Fibroblast of pulmonary artery (primary cell): Measurements from ENCODE around the gene NTRK3.

ENCODE experiments used
- DNase-seq: peaks from one replicate; pipeline ENCODE4 v3.0.0-alpha.2; 2010; ENCODE audit warnings: low read depth
- H3K4me3 ChIP-seq: replicated peaks from 2 replicates; pipeline ENCODE4 v1.5.1; 2011; ENCODE audit warnings: low read depth, mild to moderate bottlenecking, control low read depth, low read length, moderate library complexity
- TF ChIP-seq, protein P1 (sequence below): IDR thresholded peaks from 2 replicates; pipeline ENCODE4 v1.5.1; 2011; ENCODE audit warnings: mild to moderate bottlenecking, control low read depth, low read length, inconsistent platforms; ENCODE audit errors: missing control alignments

The NTRK3 gene

DNA sequence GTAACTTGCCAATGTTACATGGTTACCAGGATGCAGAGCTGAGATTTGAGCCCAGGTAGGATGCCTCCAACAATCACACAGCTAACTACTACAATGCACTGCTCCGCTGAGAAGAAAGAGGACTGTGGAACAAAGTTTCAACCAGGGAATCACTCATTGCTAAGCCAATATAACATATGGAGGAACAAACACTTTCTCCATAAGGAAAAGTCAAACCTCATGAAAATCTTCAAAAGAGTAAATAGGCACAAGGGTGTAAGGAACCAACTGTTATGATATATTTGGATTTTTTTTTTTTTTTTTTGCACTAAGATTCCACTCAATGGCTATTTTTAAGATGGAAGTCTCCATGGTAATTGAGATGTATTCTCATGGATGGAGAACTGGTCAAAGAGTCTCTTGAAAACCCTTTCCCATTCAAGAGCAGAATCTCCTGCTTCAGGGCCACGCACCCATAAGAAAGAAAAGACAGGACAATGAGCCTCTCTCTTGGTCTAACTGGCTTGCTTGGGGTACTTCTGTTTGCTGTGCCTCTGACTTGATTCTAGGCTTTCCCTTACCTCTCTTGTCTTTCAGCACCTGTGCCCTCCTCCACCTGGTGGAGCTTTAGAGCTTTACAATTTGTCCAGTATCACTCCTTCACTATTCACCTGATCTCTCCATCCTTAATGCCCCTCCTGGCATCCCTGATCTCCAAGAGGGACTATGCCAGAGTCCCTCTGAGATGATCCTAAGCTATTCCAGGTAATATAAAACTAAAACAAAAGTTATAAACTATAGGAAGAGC is 252.8 kb downstream of the NTRK3 start:
- DNase-seq = no peak
- no peak overlapping the region for H3K4me3 ChIP-seq
- TF ChIP-seq, protein P1, sequence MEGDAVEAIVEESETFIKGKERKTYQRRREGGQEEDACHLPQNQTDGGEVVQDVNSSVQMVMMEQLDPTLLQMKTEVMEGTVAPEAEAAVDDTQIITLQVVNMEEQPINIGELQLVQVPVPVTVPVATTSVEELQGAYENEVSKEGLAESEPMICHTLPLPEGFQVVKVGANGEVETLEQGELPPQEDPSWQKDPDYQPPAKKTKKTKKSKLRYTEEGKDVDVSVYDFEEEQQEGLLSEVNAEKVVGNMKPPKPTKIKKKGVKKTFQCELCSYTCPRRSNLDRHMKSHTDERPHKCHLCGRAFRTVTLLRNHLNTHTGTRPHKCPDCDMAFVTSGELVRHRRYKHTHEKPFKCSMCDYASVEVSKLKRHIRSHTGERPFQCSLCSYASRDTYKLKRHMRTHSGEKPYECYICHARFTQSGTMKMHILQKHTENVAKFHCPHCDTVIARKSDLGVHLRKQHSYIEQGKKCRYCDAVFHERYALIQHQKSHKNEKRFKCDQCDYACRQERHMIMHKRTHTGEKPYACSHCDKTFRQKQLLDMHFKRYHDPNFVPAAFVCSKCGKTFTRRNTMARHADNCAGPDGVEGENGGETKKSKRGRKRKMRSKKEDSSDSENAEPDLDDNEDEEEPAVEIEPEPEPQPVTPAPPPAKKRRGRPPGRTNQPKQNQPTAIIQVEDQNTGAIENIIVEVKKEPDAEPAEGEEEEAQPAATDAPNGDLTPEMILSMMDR = no peak

DNA sequence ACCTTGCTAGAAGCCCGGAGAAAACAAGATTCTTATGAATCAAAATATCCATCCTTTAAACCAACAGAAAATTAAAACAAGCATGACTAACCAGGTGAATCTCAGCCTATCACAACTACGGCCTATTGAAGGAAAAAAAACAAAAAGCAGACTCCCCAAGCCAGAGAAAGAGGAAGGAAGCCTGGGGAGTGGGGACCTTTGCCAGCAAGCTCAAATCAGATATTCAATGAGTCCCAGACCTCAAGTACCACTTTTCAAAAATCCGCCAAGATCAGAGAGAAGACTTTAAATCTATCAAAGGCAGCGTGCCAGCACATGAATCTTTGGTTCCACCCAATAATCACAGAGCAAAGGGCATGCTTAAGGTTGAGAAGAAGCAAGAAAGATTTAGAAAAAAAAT is 253.8 kb downstream of the NTRK3 start:
- TF ChIP-seq, protein P1 = no peak
- DNase-seq = no peak
- no peak overlapping the region for H3K4me3 ChIP-seq

DNA sequence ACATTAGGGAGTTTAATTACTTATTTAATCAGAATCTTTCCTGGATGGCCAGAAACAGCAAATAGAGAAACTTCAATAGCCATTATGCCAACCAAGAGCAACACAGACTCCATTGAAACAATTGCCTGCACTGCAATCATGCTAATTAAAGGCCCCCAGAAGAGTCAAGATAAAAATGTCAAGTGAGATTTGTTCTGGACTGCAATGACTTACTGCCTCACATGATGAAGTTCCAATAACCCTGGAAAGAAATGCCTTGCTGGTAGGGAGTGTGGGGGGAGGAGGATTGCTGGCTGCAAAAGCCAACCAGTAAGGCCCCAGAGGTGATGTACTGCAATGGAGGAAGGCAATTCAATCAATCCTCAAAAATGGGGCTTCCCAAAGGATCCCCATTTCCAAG is 257.9 kb downstream of the NTRK3 start:
- H3K4me3 ChIP-seq = no peak overlapping the region
- TF ChIP-seq, protein P1 = no peak
- no peak for DNase-seq

DNA sequence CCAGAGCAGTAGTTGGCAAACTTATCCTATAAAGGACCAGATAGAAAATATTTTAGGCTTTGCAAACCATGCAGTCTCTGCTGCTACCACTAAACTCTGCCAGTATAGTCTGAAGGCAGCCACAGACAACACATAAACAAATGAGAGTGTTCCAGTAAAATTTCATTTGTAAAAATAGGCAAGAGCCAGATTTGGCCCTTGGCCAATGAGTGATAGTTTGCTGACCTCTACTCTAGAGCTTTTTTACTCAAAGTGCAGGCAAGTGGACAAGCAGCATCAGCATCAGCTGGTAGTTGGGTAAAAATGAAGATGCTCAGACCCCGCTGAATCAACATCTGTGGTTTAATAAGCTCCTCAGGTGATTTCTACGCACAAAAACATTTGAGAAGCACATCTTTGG is 269.8 kb downstream of the NTRK3 start:
- H3K4me3 ChIP-seq = no peak overlapping the region
- DNase-seq = no peak
- TF ChIP-seq, protein P1 = no peak

DNA sequence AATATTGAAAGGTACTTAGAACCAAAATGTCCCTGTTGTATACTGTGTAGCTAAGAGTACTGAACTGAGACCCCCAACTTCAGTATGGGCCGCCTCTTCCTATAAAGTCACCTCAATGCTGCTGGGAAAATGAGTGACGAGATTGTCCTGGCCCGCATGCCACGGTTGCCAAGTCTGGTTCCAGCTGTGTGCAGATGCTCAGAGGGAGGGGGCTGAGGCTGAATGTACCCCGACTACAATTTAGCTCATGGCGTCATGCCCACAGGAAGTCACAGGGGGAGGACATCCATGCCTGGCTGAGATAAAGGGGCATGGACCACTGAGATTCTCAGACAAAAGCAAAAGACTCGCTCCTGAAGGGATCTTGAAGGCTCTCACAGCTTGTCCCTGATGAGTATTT is 271.1 kb downstream of the NTRK3 start:
- DNase-seq = no peak
- no peak overlapping the region for H3K4me3 ChIP-seq
- TF ChIP-seq, protein P1 = no peak

DNA sequence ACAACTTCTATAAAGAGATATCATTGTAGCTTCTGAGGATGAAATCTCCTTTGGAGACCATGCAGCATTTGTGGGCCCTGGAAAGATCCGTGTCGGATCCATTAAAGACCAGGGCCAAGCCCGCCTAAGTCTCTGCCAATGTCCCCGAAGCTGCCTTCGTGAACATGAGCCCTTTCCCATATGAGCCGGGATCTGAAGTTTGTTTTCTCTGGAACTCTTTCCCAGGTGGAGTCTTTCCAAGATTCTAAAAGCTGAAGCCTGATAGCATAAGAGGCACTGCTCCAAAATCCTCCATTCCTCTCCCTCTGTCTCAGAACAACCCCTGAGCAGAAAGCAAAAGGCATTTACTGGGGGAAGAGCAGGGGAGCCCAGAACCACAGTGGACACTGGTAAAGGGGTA is 274.6 kb downstream of the NTRK3 start:
- TF ChIP-seq, protein P1 = no peak
- H3K4me3 ChIP-seq = no peak overlapping the region
- no peak for DNase-seq

DNA sequence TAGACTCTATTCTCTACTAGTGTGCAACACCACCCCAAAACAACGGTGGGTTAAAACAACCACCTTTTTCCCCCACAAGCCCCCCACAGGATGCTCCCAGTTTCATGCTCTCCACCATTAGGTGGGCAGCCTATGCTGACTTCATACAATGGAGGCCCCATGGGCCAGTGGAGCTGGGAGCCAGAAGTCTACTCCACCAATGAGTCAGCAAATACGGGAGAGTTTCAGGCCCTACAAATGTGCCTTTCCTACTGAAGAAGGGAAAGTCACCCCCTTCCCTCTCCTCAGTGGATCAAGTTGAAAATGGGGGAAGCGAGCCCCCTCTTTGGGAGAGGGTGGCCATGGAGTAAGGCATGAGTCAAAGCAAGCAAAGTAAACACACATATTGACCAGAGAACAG is 278.6 kb downstream of the NTRK3 start:
- TF ChIP-seq, protein P1 = no peak
- DNase-seq = no peak
- H3K4me3 ChIP-seq = no peak overlapping the region
